C4-2B (cell line): ENCODE data around the gene HHIPL1.

ENCODE experiments used
- CTCF ChIP-seq: fragments of 450-650 bp; conservative IDR thresholded peaks from 2 replicates; pipeline ENCODE4 v1.5.1; 2017; ENCODE audit warnings: mild to moderate bottlenecking
- ZFX ChIP-seq: fragments of 450-650 bp; IDR thresholded peaks from 2 replicates; pipeline ENCODE4 v1.6.1; 2017

- no peak for TF ChIP-seq CTCF
- no peak for TF ChIP-seq ZFX
Measured at GRCh38 chr14:99679111-99679510, 34.2 kb downstream of the HHIPL1 start.
